Neural cell (in vitro differentiated cells): Measurements from ENCODE around the gene ACE. TPM values are rescaled to one million over a fixed set of nuclear protein-coding genes. Genes with fewer than 3 reads are reported as not detected.

Source experiments
- H2AFZ ChIP-seq: fragments of 200-600, 300-800 bp; sonication (generic), shearing (Covaris generic); 2 replicates; pipeline ENCODE4 v1.6.0; 2014; ENCODE audit warnings: low read depth, mild to moderate bottlenecking, antibody characterized with exemption, low read length, moderate library complexity
- H3F3A ChIP-seq: fragments of 200-600 bp; shearing (Covaris generic); 2 replicates; pipeline ENCODE4 v1.6.1; 2016; ENCODE audit warnings: mild to moderate bottlenecking, moderate library complexity, mixed read lengths, antibody characterized with exemption, low read length; ENCODE audit not compliant: insufficient read depth, poor library complexity, severe bottlenecking
- H3K27ac ChIP-seq: fragments of 200-600, 300-800 bp; sonication (generic), shearing (Covaris generic); 2 replicates; pipeline ENCODE4 v1.5.1; 2014; ENCODE audit warnings: mild to moderate bottlenecking, low read length, moderate library complexity
- H3K27me3 ChIP-seq: fragments of 300-800, 200-600 bp; sonication (generic), shearing (Covaris generic); 2 replicates; pipeline ENCODE4 v1.6.0; 2014; ENCODE audit warnings: mild to moderate bottlenecking, low read depth, low read length, moderate library complexity; ENCODE audit not compliant: insufficient read depth
- H3K36me3 ChIP-seq: fragments of 300-800, 200-600 bp; sonication (generic), shearing (Covaris generic); 2 replicates; pipeline ENCODE4 v1.5.1; 2014; ENCODE audit warnings: mild to moderate bottlenecking, antibody characterized with exemption, low read length, moderate library complexity; ENCODE audit not compliant: insufficient read depth
- H3K4me2 ChIP-seq: fragments of 300-800, 200-600 bp; sonication (generic), shearing (Covaris generic); 2 replicates; pipeline ENCODE4 v1.6.0; 2014; ENCODE audit warnings: mild to moderate bottlenecking, low read length
- H3K4me3 ChIP-seq: fragments of 300-800, 200-600 bp; sonication (generic), shearing (Covaris generic); 2 replicates; pipeline ENCODE4 v1.5.1; 2014; ENCODE audit warnings: mild to moderate bottlenecking, low read length, moderate library complexity
- H3K79me2 ChIP-seq: fragments of 200-600 bp; shearing (Covaris generic); replicated peaks from 2 replicates; pipeline ENCODE4 v1.6.0; 2014; ENCODE audit warnings: mild to moderate bottlenecking, low read length, moderate library complexity; ENCODE audit not compliant: insufficient read depth
- H3K9ac ChIP-seq: fragments of 300-800, 200-600 bp; sonication (generic), shearing (Covaris generic); 2 replicates; pipeline ENCODE4 v1.6.1; 2016; ENCODE audit warnings: mild to moderate bottlenecking, low read length, mixed read lengths
- H3K9me2 ChIP-seq: fragments of 200-600 bp; shearing (Covaris generic); 2 replicates; pipeline ENCODE4 v1.6.1; 2016; ENCODE audit warnings: mild to moderate bottlenecking, low read length, mixed read lengths; ENCODE audit not compliant: insufficient read depth
- H3K9me3 ChIP-seq: fragments of 200-600, 300-800 bp; sonication (generic), shearing (Covaris generic); 2 replicates; pipeline ENCODE4 v1.6.1; 2016; ENCODE audit warnings: mild to moderate bottlenecking, mixed run types, low read length, moderate library complexity, mixed read lengths
- H4K20me1 ChIP-seq: fragments of 200-600 bp; shearing (Covaris generic); 2 replicates; pipeline ENCODE4 v1.6.1; 2016; ENCODE audit warnings: mild to moderate bottlenecking, mixed run types; ENCODE audit not compliant: insufficient read depth
- EP300 ChIP-seq: fragments of 450-650 bp; conservative IDR thresholded peaks from 2 replicates; pipeline ENCODE4 v1.6.1; 2014; ENCODE audit warnings: antibody characterized with exemption, mild to moderate bottlenecking, moderate library complexity; ENCODE audit not compliant: poor library complexity, severe bottlenecking
- EZH2 ChIP-seq: fragments of 200-600, 300-800 bp; shearing (Covaris generic), sonication (generic); IDR thresholded peaks from 2 replicates; pipeline ENCODE4 v1.6.1; 2014; ENCODE audit warnings: antibody characterized with exemption, low read length, borderline replicate concordance, mild to moderate bottlenecking; ENCODE audit not compliant: insufficient read depth, poor library complexity, severe bottlenecking
- MXI1 ChIP-seq: fragments of 450-650 bp; conservative IDR thresholded peaks from 2 replicates; pipeline ENCODE4 v1.6.1; 2014; ENCODE audit warnings: antibody characterized with exemption, mild to moderate bottlenecking; ENCODE audit not compliant: poor library complexity, severe bottlenecking
- POLR2AphosphoS5 ChIP-seq: IDR thresholded peaks from 2 replicates; pipeline ENCODE4 v1.6.1; 2012
- RAD21 ChIP-seq: fragments of 450-650 bp; conservative IDR thresholded peaks from 2 replicates; pipeline ENCODE4 v1.6.1; 2014; ENCODE audit warnings: antibody characterized with exemption, mild to moderate bottlenecking, moderate library complexity
- REST ChIP-seq: IDR thresholded peaks from 2 replicates; pipeline ENCODE4 v1.6.1; 2012; ENCODE audit warnings: borderline replicate concordance
- SMC3 ChIP-seq: fragments of 450-650 bp; conservative IDR thresholded peaks from 2 replicates; pipeline ENCODE4 v1.6.1; 2014; ENCODE audit warnings: antibody characterized with exemption, mild to moderate bottlenecking, moderate library complexity; ENCODE audit not compliant: poor library complexity
- TAF1 ChIP-seq: IDR thresholded peaks from 2 replicates; pipeline ENCODE4 v1.6.1; 2012; ENCODE audit warnings: low read depth
- polyA plus RNA-seq: library from polyadenylated mRNA; depleted of rRNA; stranded (reverse); fragments of >200 nt; gene quantifications from 2 replicates; pipeline ENCODE4 v1.2.3, GENCODE V29; 2014
- TF ChIP-seq, protein P1 (sequence below): fragments of 450-650 bp; IDR thresholded peaks from 2 replicates; pipeline ENCODE4 v1.5.1; 2014; ENCODE audit warnings: antibody characterized with exemption, mild to moderate bottlenecking, moderate library complexity; ENCODE audit not compliant: poor library complexity, severe bottlenecking

The ACE gene
- polyA plus RNA-seq, 1 donor from 2014 or later: 1.5 TPM

GRCh38 chr17:63487014-63487339 is 10.1 kb downstream of the ACE start:
- Histone ChIP-seq H2AFZ (no peak overlapping the region), H3K9me2 (no peaks in the 10 kb centered on the region), H3K4me3 (no peak overlapping the region), H3F3A (no peaks in the 10 kb centered on the region), H4K20me1 (no peaks in the 10 kb centered on the region), H3K36me3 (no peaks in the 10 kb centered on the region), H3K4me2 (no peak overlapping the region), H3K9ac (no peak overlapping the region), H3K9me3 (no peaks in the 10 kb centered on the region), H3K27ac (no peak overlapping the region), H3K79me2 (no peaks in the 10 kb centered on the region), H3K27me3 (no peaks in the 10 kb centered on the region)
- TF ChIP-seq MXI1: no peak
- TF ChIP-seq, protein P1, sequence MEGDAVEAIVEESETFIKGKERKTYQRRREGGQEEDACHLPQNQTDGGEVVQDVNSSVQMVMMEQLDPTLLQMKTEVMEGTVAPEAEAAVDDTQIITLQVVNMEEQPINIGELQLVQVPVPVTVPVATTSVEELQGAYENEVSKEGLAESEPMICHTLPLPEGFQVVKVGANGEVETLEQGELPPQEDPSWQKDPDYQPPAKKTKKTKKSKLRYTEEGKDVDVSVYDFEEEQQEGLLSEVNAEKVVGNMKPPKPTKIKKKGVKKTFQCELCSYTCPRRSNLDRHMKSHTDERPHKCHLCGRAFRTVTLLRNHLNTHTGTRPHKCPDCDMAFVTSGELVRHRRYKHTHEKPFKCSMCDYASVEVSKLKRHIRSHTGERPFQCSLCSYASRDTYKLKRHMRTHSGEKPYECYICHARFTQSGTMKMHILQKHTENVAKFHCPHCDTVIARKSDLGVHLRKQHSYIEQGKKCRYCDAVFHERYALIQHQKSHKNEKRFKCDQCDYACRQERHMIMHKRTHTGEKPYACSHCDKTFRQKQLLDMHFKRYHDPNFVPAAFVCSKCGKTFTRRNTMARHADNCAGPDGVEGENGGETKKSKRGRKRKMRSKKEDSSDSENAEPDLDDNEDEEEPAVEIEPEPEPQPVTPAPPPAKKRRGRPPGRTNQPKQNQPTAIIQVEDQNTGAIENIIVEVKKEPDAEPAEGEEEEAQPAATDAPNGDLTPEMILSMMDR: no peak
- TF ChIP-seq POLR2AphosphoS5: no peak
- no peak for TF ChIP-seq SMC3
- TF ChIP-seq REST: no peak
- no peak for TF ChIP-seq RAD21

DNA sequence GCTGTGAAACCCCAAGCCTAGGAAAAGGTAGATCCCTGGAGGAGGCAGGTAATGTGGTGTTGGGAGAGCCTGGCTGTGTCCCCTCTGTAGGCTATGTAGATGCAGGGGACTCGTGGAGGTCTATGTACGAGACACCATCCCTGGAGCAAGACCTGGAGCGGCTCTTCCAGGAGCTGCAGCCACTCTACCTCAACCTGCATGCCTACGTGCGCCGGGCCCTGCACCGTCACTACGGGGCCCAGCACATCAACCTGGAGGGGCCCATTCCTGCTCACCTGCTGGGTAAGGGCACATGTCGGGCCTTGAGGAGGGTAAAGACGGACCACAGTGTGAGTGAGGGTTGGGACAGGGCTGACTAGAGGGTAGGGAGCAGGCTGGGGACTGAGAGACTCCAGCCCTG is 12.0 kb downstream of the ACE start:
- no peak overlapping the region for H3K27ac ChIP-seq
- H3K9ac ChIP-seq: no peak overlapping the region
- no peaks in the 10 kb centered on the region for H3K9me2 ChIP-seq
- H3K4me3 ChIP-seq: no peak overlapping the region
- no peak overlapping the region for H2AFZ ChIP-seq
- H4K20me1 ChIP-seq: no peaks in the 10 kb centered on the region
- no peaks in the 10 kb centered on the region for H3K9me3 ChIP-seq
- TF ChIP-seq RAD21: no peak
- no peak for TF ChIP-seq REST
- TF ChIP-seq, protein P1: no peak
- TF ChIP-seq MXI1: no peak
- TF ChIP-seq SMC3: no peak
- no peak for TF ChIP-seq POLR2AphosphoS5
- no peak for TF ChIP-seq TAF1
- TF ChIP-seq EZH2: no peak
- no peak for TF ChIP-seq EP300
- no peaks in the 10 kb centered on the region for H3K36me3 ChIP-seq
- H3K79me2 ChIP-seq: no peaks in the 10 kb centered on the region
- H3K4me2 ChIP-seq: no peak overlapping the region
- H3F3A ChIP-seq: no peaks in the 10 kb centered on the region
- no peaks in the 10 kb centered on the region for H3K27me3 ChIP-seq
